Measurements from ENCODE around the gene CACNA2D4.

Gene CACNA2D4

GRCh38 chr12:1936406-1937320, 18.2 kb upstream of the CACNA2D4 start:
- TF ChIP-seq CTCF (IDR thresholded peaks at IDR 0.05; ENCODE audit: control insufficient read depth, extremely low read depth, insufficient read depth) = no peak
- peak overlapping the region; percentile 59 for H3K4me3 ChIP-seq (ENCODE audit: low read depth, low read length)
- DNase-seq (ENCODE audit: low read depth) = peak; percentile 98

- peak overlapping the region; percentile 59 for H3K4me3 ChIP-seq (ENCODE audit: low read depth, low read length)
- no peak for TF ChIP-seq CTCF (IDR thresholded peaks at IDR 0.05; ENCODE audit: control insufficient read depth, extremely low read depth, insufficient read depth)
- DNase-seq (ENCODE audit: low read depth) = peak; percentile 82
Observed at GRCh38 chr12:1935700-1936378, 17.4 kb upstream of the CACNA2D4 start.

GRCh38 chr12:1935242-1935641, 16.8 kb upstream of the CACNA2D4 start:
- peak overlapping the region; percentile 59 for H3K4me3 ChIP-seq (ENCODE audit: low read depth, low read length)
- TF ChIP-seq CTCF (IDR thresholded peaks at IDR 0.05; ENCODE audit: control insufficient read depth, extremely low read depth, insufficient read depth) = no peak
- no peak for DNase-seq (ENCODE audit: low read depth)

GRCh38 chr12:1934831-1935230, 16.4 kb upstream of the CACNA2D4 start:
- H3K4me3 ChIP-seq (ENCODE audit: low read depth, low read length) = no peak overlapping the region
- no peak for DNase-seq (ENCODE audit: low read depth)
- no peak for TF ChIP-seq CTCF (IDR thresholded peaks at IDR 0.05; ENCODE audit: control insufficient read depth, extremely low read depth, insufficient read depth)

GRCh38 chr12:1934068-1934467, 15.6 kb upstream of the CACNA2D4 start:
- TF ChIP-seq CTCF (IDR thresholded peaks at IDR 0.05; ENCODE audit: control insufficient read depth, extremely low read depth, insufficient read depth) = no peak
- H3K4me3 ChIP-seq (ENCODE audit: low read depth, low read length) = no peak overlapping the region
- DNase-seq (ENCODE audit: low read depth) = no peak

GRCh38 chr12:1933342-1934051, 15.0 kb upstream of the CACNA2D4 start:
- DNase-seq (ENCODE audit: low read depth) = no peak
- no peak for TF ChIP-seq CTCF (IDR thresholded peaks at IDR 0.05; ENCODE audit: control insufficient read depth, extremely low read depth, insufficient read depth)
- H3K4me3 ChIP-seq (ENCODE audit: low read depth, low read length) = no peak overlapping the region

Measured in LNCaP clone FGC (cell line).